Left lung (tissue), 10 donors: ENCODE measurements around the gene BCO1. TPM values are rescaled to one million over a fixed set of nuclear protein-coding genes. Genes with fewer than 3 reads are reported as not detected.

Experiments used
- ATAC-seq: fragments of 200-7000 bp; cut with Tn5 transposase; one replicate; pipeline ENCODE4 v1.9.1; 2020; ENCODE audit warnings: moderate library complexity
- DNase-seq, 4 donors: peaks; one replicate each; pipeline ENCODE4 v3.0.0-alpha.2; 2013 to 2020
- H3K27ac ChIP-seq, 2 donors: fragments of 200-600 bp; sonication (generic) in 1 of 2; one replicate each; pipeline versions ENCODE4 v1.5.0 to v1.8.0; 2020 to 2021
- H3K27me3 ChIP-seq, 2 donors: fragments of 200-600 bp; sonication (generic) in 1 of 2; one replicate each; pipeline versions ENCODE4 v1.5.0 to v1.8.0; 2020 to 2021
- H3K36me3 ChIP-seq, 2 donors: fragments of 200-600 bp; sonication (generic) in 1 of 2; one replicate each; pipeline versions ENCODE4 v1.5.0 to v1.8.0; 2020 to 2021
- H3K4me1 ChIP-seq, 2 donors: fragments of 200-600 bp; one replicate each; pipeline ENCODE4 v1.8.0; 2021
- H3K4me3 ChIP-seq, 2 donors: fragments of 200-600 bp; sonication (generic) in 1 of 2; one replicate each; pipeline versions ENCODE4 v1.5.0 to v1.8.0; 2020 to 2021; ENCODE audit warnings: mild to moderate bottlenecking in 1 of 2
- H3K9me3 ChIP-seq, 2 donors: fragments of 200-600 bp; sonication (generic) in 1 of 2; one replicate each; pipeline versions ENCODE4 v1.5.0 to v1.8.0; 2020 to 2021
- CTCF ChIP-seq, 2 donors: fragments of 200-600 bp; sonication (generic) in 1 of 2; IDR thresholded peaks; one replicate each; pipeline versions ENCODE4 v1.5.0 to v1.8.0; 2021; ENCODE audit warnings: antibody characterized with exemption in 2 of 2
- intact Hi-C, 2 donors: fragments of 100-400 bp; cut with DNase I; formaldehyde crosslinking; loops; one replicate each; pipeline versions ENCODE4 v1.11.2 to v1.14.2; 2022
- polyA plus RNA-seq, 6 donors: library from polyadenylated mRNA; unstranded; fragments of 120-200 nt; gene quantifications; one replicate each; pipeline ENCODE4 v1.2.1, GENCODE V29; 2013; ENCODE audit not compliant: insufficient read length in 6 of 6
- total RNA-seq, 2 donors: library from RNA; stranded (reverse); fragmentation: NEBNext Ultra II Directional; extraction: Animal tissue kit (Norgen Biotek cat#: 25700); gene quantifications; one replicate each; pipeline ENCODE4 v1.2.1, GENCODE V29; 2021
- donor health status: DM: no; HTN: yes; CAD: no.
- donor health status: DM: no; HTN: no; CAD: no.

BCO1 gene
- total and polyA plus RNA-seq, 8 donors = 0.38 to 0.81 (median 0.58) TPM; not detected in 1

GRCh38 chr16:81321536-81321935, 83.0 kb downstream of the BCO1 start:
- Histone ChIP-seq H3K9me3 (no peaks in the 10 kb centered on the region), H3K27me3 (no peaks in the 10 kb centered on the region), H3K36me3 (no peaks in the 10 kb centered on the region), H3K4me1 (peaks cover 0 to 13% of the 10 kb centered on the region in 2 donors), H3K27ac (no peak overlapping the region), H3K4me3 (no peak overlapping the region)
- TF ChIP-seq CTCF (IDR thresholded peaks at IDR 0.05) = no peak
- intact Hi-C loops = no loop called here
- DNase-seq = no peak
- no peak for ATAC-seq

- Histone ChIP-seq H3K27me3 (no peaks in the 10 kb centered on the region), H3K9me3 (no peaks in the 10 kb centered on the region), H3K36me3 (no peaks in the 10 kb centered on the region), H3K27ac (no peak overlapping the region), H3K4me1 (no peaks in the 10 kb centered on the region), H3K4me3 (no peak overlapping the region)
- intact Hi-C loops = no loop called here
- DNase-seq (no peak), ATAC-seq (no peak)
- TF ChIP-seq CTCF (IDR thresholded peaks at IDR 0.05) = no peak
Observed at GRCh38 chr16:81324808-81325207, 86.3 kb downstream of the BCO1 start.

- DNase-seq = no peak
- no peaks in the 10 kb centered on the region for H3K4me1 ChIP-seq
- H3K27ac ChIP-seq = no peak overlapping the region
- H3K9me3 ChIP-seq = no peaks in the 10 kb centered on the region
- no peaks in the 10 kb centered on the region for H3K27me3 ChIP-seq
- TF ChIP-seq CTCF (IDR thresholded peaks at IDR 0.05) = no peak
- H3K36me3 ChIP-seq = no peaks in the 10 kb centered on the region
- H3K4me3 ChIP-seq = no peak overlapping the region
- intact Hi-C loops = no loop called here
- no peak for ATAC-seq
Observed at GRCh38 chr16:81327011-81327410, 88.5 kb downstream of the BCO1 start.

- intact Hi-C loops = no loop called here
- ATAC-seq (peak; percentile 71), DNase-seq (no peak)
- Histone ChIP-seq H3K4me3 (no peak overlapping the region), H3K9me3 (no peaks in the 10 kb centered on the region), H3K36me3 (no peaks in the 10 kb centered on the region), H3K4me1 (no peaks in the 10 kb centered on the region), H3K27ac (no peak overlapping the region), H3K27me3 (no peaks in the 10 kb centered on the region)
- no peak for TF ChIP-seq CTCF (IDR thresholded peaks at IDR 0.05)
Observed at GRCh38 chr16:81327447-81328196, 89.1 kb downstream of the BCO1 start.

GRCh38 chr16:81329947-81330346, 91.5 kb downstream of the BCO1 start:
- TF ChIP-seq CTCF (IDR thresholded peaks at IDR 0.05) = no peak
- intact Hi-C loops = no loop called here

More at GRCh38 chr16:81329947-81330346, 91.5 kb downstream of the BCO1 start:
- H3K4me1 ChIP-seq = no peaks in the 10 kb centered on the region
- no peaks in the 10 kb centered on the region for H3K27me3 ChIP-seq
- H3K36me3 ChIP-seq = no peaks in the 10 kb centered on the region
- no peaks in the 10 kb centered on the region for H3K9me3 ChIP-seq
- no peak for DNase-seq
- no peak for ATAC-seq
- no peak overlapping the region for H3K4me3 ChIP-seq
- no peak overlapping the region for H3K27ac ChIP-seq
